Measurements from ENCODE around the gene C4BPA.

The C4BPA gene

GRCh38 chr1:207194197-207194596 is 90.2 kb downstream of the C4BPA start:
- FAIRE-seq: no peak
